Stimulated activated CD8-positive, alpha-beta memory T cell treated with anti-CD3 and anti-CD28 coated beads, Interleukin-12 subunit alpha, Interleukin-12 subunit beta, amount 100 ng/mL, for 1 hour (primary cell): Measurements from ENCODE around the gene CPLX4.
A peak's percentile ranks its signal among the peaks of the same experiment; 100 is the strongest.

ENCODE experiments used
- DNase-seq: peaks from one replicate; pipeline ENCODE4 v3.0.0-alpha.2; 2020; ENCODE audit warnings: low read depth

CPLX4 gene, protein sequence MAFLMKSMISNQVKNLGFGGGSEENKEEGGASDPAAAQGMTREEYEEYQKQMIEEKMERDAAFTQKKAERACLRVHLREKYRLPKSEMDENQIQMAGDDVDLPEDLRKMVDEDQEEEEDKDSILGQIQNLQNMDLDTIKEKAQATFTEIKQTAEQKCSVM

GRCh38 chr18:59318460-59319050 lies at the start of gene CPLX4:
Gene CPLX4 (minus strand): TSS chr18:59318649. CDS start chr18:59318462, 187 bp downstream.
- no peak for DNase-seq

DNA sequence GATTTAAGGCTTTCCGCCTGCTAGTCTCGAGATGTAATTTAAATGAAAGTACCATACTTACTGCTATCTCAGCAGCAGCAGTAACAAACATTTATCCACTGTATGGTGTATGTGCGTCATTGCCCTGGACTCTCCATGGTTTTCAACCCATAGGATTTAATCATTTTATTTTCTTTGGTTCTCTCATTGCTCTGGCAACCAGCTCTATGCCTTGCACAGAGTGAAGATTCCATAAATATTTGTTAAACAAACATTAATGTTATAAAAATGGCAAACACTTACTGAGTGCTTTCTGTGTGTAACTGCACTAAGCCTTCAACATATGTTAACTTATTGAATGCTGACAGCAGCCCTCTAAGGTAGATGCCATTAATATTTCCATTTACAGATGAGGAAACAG lies 41.9 kb upstream of the CPLX4 start:
- no peak for DNase-seq

GRCh38 chr18:59359576-59359952 lies 41.1 kb upstream of the CPLX4 start:
- no peak for DNase-seq

GRCh38 chr18:59358712-59359575 lies 40.5 kb upstream of the CPLX4 start, which contains the start of gene LMAN1:
Gene LMAN1 (minus strand): TSS chr18:59359265. CDS start chr18:59359244, 21 bp downstream.
- DNase-seq = peak; percentile 85

DNA sequence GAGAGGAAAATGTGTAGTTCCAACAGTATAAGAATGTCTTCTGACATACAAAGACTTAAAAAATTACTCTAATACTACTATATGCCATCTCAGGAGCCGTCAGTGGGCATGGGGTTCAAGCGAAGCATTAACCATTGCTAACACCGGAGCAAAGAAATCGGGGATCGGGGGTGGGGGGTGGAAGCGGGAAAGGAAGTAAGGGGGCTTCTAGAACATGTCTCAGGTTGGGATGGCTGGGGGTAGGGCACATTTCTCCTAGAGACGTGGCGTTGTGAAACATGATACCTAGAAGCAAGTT lies 39.9 kb upstream of the CPLX4 start:
- DNase-seq = no peak

GRCh38 chr18:59357928-59358327 lies 39.5 kb upstream of the CPLX4 start:
- no peak for DNase-seq

DNA sequence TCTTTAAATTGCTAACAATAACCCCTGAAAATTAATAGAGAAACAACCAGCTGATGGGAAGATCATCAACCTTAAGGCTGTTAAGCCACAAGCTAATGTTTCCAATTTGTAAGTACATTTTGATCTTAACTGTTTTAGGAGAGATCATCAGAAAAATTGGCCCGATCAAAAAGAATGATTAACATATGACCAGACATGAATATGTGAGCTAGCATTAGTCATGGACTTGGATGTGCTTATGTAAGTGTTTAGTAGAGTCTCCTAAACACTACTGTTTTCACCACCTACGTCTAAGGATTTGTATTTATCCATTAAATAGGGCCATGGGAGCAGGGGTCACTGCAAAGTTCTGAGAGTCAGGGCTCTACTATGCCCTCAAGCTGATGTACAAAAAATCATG lies 36.3 kb upstream of the CPLX4 start:
- no peak for DNase-seq

DNA sequence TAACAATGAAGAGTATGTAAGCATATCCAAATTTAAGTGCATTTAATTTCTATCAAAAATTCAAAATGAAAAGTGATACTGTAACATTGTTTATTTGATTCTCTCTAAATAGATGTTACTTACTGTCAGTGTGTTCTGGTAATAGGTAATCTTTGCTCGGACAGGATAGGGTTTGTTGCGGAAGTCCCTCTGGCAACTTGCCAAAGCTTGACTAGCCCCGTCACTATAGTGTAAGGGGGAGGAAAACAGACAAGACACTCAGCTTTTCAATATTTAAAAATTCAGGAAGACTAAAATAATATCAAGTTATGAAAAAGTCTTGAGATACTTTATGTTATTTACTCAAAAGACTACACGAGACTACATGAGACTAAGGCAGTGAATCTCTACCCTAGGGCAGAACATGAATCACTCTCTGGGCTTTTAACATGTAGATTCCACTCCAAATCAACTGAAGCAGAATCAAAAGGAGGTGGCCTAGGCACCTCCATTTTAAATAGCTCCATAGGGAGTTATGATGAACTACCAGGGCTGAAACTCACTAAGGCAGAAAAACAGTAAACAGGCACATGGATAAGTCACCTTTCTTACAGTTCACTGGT lies 34.7 kb upstream of the CPLX4 start:
- DNase-seq = no peak

GRCh38 chr18:59352250-59352855 lies 33.9 kb upstream of the CPLX4 start:
- DNase-seq = no peak

- no peak for DNase-seq
Observed at GRCh38 chr18:59345556-59345955, 27.1 kb upstream of the CPLX4 start.

DNA sequence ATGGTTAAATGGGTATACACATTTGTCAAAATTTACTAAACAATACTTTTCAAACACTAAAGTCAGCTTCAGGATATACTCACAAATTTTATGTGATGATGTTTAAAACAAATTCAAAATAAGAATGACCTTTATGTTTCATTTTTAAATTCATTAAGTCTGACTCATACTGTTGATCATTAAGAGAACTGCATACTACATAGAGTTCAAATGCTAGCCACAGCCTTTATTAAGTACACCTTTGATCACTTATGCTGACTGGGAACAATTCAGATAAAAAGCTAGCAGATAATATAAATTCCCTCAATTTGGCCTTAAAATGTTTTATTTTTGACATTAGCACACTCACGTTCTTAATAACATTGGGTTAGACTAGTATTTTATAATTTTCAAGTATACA lies 26.5 kb upstream of the CPLX4 start:
- DNase-seq = no peak

GRCh38 chr18:59343926-59344325 lies 25.5 kb upstream of the CPLX4 start:
- no peak for DNase-seq

DNA sequence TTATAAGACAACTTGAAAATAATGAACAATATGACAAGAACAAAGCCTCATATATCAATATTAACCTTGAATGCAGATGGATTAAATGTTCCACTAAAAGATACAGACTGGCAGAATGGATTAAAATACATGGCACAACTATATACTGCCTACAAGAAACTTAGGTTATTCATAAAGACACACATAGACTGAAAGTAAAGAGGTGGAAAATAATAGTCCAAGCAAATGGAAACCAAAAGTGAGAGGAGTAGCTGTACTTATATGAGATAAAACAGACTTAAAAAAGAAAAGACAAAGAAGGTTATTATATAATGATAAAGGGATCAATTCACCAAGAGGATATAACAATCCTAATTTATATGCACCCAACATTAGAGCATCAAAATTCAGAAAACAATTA lies 22.4 kb upstream of the CPLX4 start:
- DNase-seq = no peak

DNA sequence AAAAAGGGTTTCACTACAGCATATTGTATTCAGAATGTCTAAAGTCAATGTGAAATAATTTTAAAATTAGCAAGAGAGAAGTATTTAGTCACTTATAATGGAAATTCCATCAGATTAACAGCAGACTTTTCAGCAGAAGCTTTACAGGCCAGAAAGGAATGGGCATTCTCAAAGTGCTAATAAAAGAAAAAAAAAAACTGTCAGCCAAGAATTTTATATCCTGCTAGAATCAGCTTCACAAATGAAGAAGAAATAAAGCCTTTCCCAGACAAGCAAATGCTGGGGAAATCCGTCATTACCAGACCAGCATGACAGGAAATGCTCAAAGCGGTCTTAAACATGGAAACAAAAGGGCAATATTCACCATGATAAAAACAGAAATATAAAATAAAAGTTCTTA lies 21.9 kb upstream of the CPLX4 start:
- DNase-seq = no peak

- DNase-seq = no peak
Observed at GRCh38 chr18:59332986-59333385, 14.5 kb upstream of the CPLX4 start.

GRCh38 chr18:59328683-59329082 lies 10.2 kb upstream of the CPLX4 start:
- DNase-seq = no peak

DNA sequence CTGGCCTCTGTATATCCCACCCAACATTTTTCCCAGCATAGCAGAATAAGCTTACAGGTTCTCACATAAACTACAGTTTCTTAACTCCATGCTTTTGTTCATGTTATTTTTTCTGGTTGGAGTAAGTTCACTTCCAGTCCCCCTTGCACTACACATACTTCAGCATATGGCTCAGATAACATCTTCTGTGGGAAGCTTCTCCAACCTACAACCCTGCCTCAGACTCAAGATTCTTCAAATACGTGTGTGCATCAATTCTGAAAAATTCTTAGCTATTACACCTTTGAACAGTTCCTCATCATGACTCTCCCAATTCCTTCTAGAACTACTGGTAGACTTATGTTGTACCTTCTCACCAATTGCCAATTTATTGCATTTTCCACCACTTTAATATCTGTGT lies 7.5 kb upstream of the CPLX4 start:
- DNase-seq = no peak

DNA sequence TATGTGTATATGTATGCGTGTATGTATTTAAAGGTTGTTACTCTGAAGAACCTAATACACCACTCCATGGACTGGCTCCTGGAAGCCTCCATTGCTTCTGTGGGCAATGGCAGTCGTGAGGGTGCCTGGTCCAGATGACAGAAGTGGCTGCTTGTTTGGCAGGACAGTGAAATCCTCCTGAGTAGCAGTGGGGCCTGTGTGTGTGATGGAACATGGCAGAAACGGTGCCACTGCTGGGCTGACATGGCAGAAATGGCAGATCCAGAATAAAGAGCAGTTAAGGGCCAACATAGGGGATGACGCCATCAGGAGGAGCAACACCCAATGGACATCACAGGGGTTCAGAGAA lies 6.1 kb upstream of the CPLX4 start:
- no peak for DNase-seq

GRCh38 chr18:59323931-59324622 lies 5.6 kb upstream of the CPLX4 start:
- no peak for DNase-seq

DNA sequence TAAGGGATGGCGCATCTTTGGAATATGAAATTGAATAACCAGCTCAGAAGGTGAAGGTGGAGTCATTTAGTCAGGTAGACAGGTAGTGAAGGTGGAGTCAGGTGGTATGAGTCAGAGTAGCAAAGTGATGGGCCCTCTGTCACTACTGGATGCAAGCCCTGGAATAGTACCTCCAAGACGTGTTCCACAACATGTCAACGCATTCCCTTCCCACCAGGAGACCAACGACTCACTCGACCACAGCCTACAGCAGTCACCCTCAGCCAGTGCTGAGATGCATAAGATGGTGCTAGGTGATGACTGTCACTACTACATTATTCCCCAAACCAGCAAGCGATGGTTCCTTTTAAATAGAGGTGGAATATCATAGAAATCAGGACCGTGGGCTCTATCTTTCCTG lies 6.8 kb downstream of the CPLX4 start:
- DNase-seq = no peak

GRCh38 chr18:59308938-59309260 lies 9.6 kb downstream of the CPLX4 start:
- no peak for DNase-seq

DNA sequence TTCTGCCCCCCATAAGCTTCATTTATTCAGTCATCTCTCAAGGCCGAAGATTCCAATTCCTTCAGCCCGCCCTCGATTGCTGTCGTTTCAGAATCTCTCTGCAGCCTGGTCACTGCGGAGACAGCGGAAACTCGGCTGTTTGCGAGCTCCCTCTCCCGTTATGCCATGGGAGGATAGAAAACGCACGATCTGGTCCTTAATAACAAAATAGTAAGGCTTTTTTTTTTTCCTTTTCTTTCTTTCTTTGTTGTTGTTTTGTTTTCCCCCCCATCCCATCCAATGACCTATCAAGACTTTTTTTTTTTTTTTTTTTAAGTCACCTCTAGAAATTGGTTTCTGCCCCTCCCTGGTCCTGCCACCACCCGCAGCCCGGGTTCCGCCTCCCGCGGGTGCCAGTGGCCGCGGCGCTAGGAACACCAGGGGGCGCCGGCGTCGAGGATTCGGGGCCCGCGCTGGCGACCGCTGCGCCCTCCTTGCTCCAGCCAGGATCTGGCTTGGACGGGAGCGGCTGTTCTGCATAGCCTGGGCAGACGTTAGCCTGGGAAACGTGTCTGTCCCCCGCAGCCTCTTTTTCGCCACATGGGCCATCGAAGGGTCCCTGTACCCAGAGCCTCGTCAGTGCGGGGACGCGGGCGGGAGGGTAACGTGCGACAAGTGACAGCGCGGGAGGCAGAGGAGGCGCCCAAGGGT lies 10.1 kb downstream of the CPLX4 start:
- DNase-seq = peak; percentile 27
